Keratinocyte (primary cell): Measurements from ENCODE around the gene CDH15. TPM values are rescaled to one million over a fixed set of nuclear protein-coding genes. Genes with fewer than 3 reads are reported as not detected.

Source experiments
- DNase-seq: peaks from one replicate; pipeline ENCODE4 v3.0.0-alpha.2; 2011; ENCODE audit warnings: low read depth, missing footprints, low spot score
- FAIRE-seq: peaks from 2 replicates; lab custom pipeline; 2011; peaks lifted over from hg19 to GRCh38; lab: Jason Lieb, UNC
- H2AFZ ChIP-seq: 2 replicates; pipeline ENCODE4 v1.6.0; 2012; ENCODE audit warnings: low read length, control low read depth, inconsistent platforms; ENCODE audit not compliant: control insufficient read depth
- H3K27ac ChIP-seq: 2 replicates; pipeline ENCODE4 v1.5.1; 2011; ENCODE audit warnings: low read length; ENCODE audit not compliant: control insufficient read depth, insufficient read depth
- H3K27me3 ChIP-seq: 3 replicates; pipeline ENCODE4 v1.6.0; 2011; ENCODE audit warnings: low read length; ENCODE audit not compliant: control insufficient read depth, insufficient read depth; ENCODE audit errors: extremely low read depth
- H3K36me3 ChIP-seq, 2 experiments: 2 replicates in 1 of 2; 3 replicates in 1 of 2; pipeline ENCODE4 v1.5.1; 2011; ENCODE audit warnings: low read length in 2 of 2, mild to moderate bottlenecking in 1 of 2; ENCODE audit not compliant: control insufficient read depth in 2 of 2, insufficient read depth in 2 of 2; ENCODE audit errors: extremely low read depth in 1 of 2
- H3K4me1 ChIP-seq: 3 replicates; pipeline ENCODE4 v1.5.1; 2011; ENCODE audit warnings: low read length; ENCODE audit not compliant: control insufficient read depth, insufficient read depth; ENCODE audit errors: extremely low read depth
- H3K4me2 ChIP-seq: 3 replicates; pipeline ENCODE4 v1.6.0; 2011; ENCODE audit warnings: low read depth, low read length; ENCODE audit not compliant: control insufficient read depth, insufficient read depth; ENCODE audit errors: extremely low read depth
- H3K4me3 ChIP-seq, 3 experiments: fragments of 200-600 bp in 1 of 3; sonication (generic) in 1 of 3; 2 replicates in 2 of 3; 3 replicates in 1 of 3; pipeline ENCODE4 v1.5.1; 2011 to 2016; ENCODE audit warnings: low read length in 3 of 3, mild to moderate bottlenecking in 3 of 3, control low read depth in 2 of 3, inconsistent platforms in 1 of 3, low read depth in 1 of 3, mixed read lengths in 1 of 3, mixed run types in 1 of 3, moderate library complexity in 1 of 3; ENCODE audit not compliant: control insufficient read depth in 2 of 3, insufficient read depth in 2 of 3; ENCODE audit errors: extremely low read depth in 1 of 3
- H3K79me2 ChIP-seq: 2 replicates; pipeline ENCODE4 v1.6.0; 2012; ENCODE audit warnings: low read length; ENCODE audit not compliant: control insufficient read depth, insufficient read depth
- H3K9ac ChIP-seq: 3 replicates; pipeline ENCODE4 v1.6.0; 2011; ENCODE audit warnings: low read length; ENCODE audit not compliant: control insufficient read depth, insufficient read depth; ENCODE audit errors: extremely low read depth
- H3K9me1 ChIP-seq: 3 replicates; pipeline ENCODE4 v1.6.0; 2011; ENCODE audit warnings: low read length; ENCODE audit not compliant: control insufficient read depth, insufficient read depth; ENCODE audit errors: extremely low read depth
- H3K9me3 ChIP-seq: 2 replicates; pipeline ENCODE4 v1.5.1; 2012; ENCODE audit warnings: low read depth, low read length; ENCODE audit not compliant: control insufficient read depth
- H4K20me1 ChIP-seq: 3 replicates; pipeline ENCODE4 v1.6.0; 2011; ENCODE audit warnings: low read length; ENCODE audit not compliant: control insufficient read depth, insufficient read depth; ENCODE audit errors: extremely low read depth
- CTCF ChIP-seq, 3 experiments: IDR thresholded peaks in 1 of 3; conservative IDR thresholded peaks in 1 of 3; optimal IDR thresholded peaks in 1 of 3; 2 replicates in 2 of 3; 3 replicates in 1 of 3; pipeline versions ENCODE3 to v1.5.1; 2011; ENCODE audit warnings: low read length in 3 of 3, mild to moderate bottlenecking in 3 of 3, moderate library complexity in 2 of 3, control low read depth in 1 of 3, inconsistent platforms in 1 of 3; ENCODE audit not compliant: insufficient read depth in 2 of 3; ENCODE audit errors: extremely low read depth in 1 of 3
- EZH2 ChIP-seq: IDR thresholded peaks from one replicate; pipeline ENCODE4 v1.6.1; 2012; ENCODE audit warnings: inconsistent platforms, mild to moderate bottlenecking, low read length, moderate library complexity
- dilution Hi-C: fragments of 300-500 bp; cut with MboI; formaldehyde crosslinking; loops from one replicate; pipeline ENCODE4 v1.7.0; 2020; ENCODE audit warnings: low sequenced_read_pairs; ENCODE audit not compliant: extremely low pct_ligation_motif_present
- polyA plus RNA-seq, 5 experiments: library from polyadenylated mRNA; depleted of rRNA in 3 of 5; stranded (reverse) in 3 of 5; stranded (forward) in 1 of 5; unstranded in 1 of 5; fragments of >200 nt; gene quantifications; 1 replicate in 1 of 5; 2 replicates in 3 of 5; 3 replicates in 1 of 5; pipeline versions ENCODE4 v1.2.1 to v1.2.3, GENCODE V29; 2011 to 2012; ENCODE audit warnings: missing spikeins in 2 of 5, low read depth in 1 of 5, low replicate concordance in 1 of 5

CDH15 gene
- polyA plus RNA-seq, 1 donor (not counting 4 experiments of a cell fraction or from before 2014, with no cell fraction given) = not detected

GRCh38 chr16:89237733-89238132 is 66.2 kb downstream of the CDH15 start:
- Histone ChIP-seq H4K20me1 (no peaks in the 10 kb centered on the region), H3K9me1 (no peaks in the 10 kb centered on the region), H3K36me3 (peaks cover 9% of the 10 kb centered on the region in 2 experiments), H3K4me2 (no peak overlapping the region), H3K9me3 (no peaks in the 10 kb centered on the region), H3K27ac (no peak overlapping the region), H3K79me2 (peaks cover 7% of the 10 kb centered on the region), H3K4me3 (no peak overlapping the region), H3K4me1 (no peaks in the 10 kb centered on the region), H3K9ac (no peak overlapping the region), H3K27me3 (no peaks in the 10 kb centered on the region), H2AFZ (no peak overlapping the region)
- no peak for FAIRE-seq
- dilution Hi-C loops = no loop called here
- no peak for DNase-seq
- no peak for TF ChIP-seq CTCF (optimal IDR thresholded peaks at IDR 0.05 in 1 of 3, IDR thresholded peaks at IDR 0.05 in 1 of 3, conservative IDR thresholded peaks at IDR 0.05 in 1 of 3; ENCODE audit: extremely low read depth in 1 of 3, insufficient read depth in 2 of 3, low read length in 3 of 3)
- TF ChIP-seq EZH2 = no peak

GRCh38 chr16:89241187-89242007 is 69.8 kb downstream of the CDH15 start:
- no peaks in the 10 kb centered on the region for H4K20me1 ChIP-seq
- no peak for TF ChIP-seq CTCF (optimal IDR thresholded peaks at IDR 0.05 in 1 of 3, IDR thresholded peaks at IDR 0.05 in 1 of 3, conservative IDR thresholded peaks at IDR 0.05 in 1 of 3; ENCODE audit: extremely low read depth in 1 of 3, insufficient read depth in 2 of 3, low read length in 3 of 3)
- no peak for TF ChIP-seq EZH2
- H3K4me3 ChIP-seq = peak overlapping the region; percentile 62 to 96 (median 95)
- peak overlapping the region; percentile 96 for H3K27ac ChIP-seq
- H3K79me2 ChIP-seq = peaks cover 7% of the 10 kb centered on the region
- H2AFZ ChIP-seq = peak overlapping the region; percentile 87
- H3K4me2 ChIP-seq = peak overlapping the region; percentile 93
- H3K9ac ChIP-seq = peak overlapping the region; percentile 99
- H3K27me3 ChIP-seq = no peaks in the 10 kb centered on the region
- H3K9me1 ChIP-seq = no peaks in the 10 kb centered on the region
- no peak for FAIRE-seq
- no peak for DNase-seq
- no peaks in the 10 kb centered on the region for H3K36me3 ChIP-seq
- H3K4me1 ChIP-seq = no peaks in the 10 kb centered on the region
- H3K9me3 ChIP-seq = no peaks in the 10 kb centered on the region
- dilution Hi-C loops = no loop called here
